ENCODE results near the gene RRM2.

Gene RRM2

DNA sequence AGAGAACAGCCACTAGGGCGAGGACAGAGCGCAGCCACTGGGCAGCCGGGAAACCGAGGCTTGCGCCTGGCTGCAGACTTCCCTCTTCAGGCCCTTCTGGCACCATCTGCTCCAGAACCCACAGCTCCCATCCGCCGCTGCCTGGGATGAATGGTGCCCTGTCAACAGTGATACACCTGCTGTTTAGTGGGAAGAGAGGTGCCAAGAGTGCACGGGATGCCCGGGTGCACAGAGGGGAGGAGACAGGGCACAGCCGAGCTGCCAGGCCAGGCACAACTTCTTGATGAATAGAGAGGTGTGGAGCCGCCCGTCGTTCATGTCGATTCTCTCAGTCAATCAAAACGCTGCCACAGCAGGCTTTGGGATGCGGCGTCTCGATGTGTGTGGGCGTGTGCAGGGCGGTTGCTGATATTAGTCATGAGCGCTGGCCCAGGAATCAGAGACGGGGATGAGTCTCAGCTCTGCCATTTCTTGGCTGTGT is 39.5 kb downstream of the RRM2 start:
- no peak for TF ChIP-seq ZNF274 (IDR thresholded peaks at IDR 0.05; ENCODE audit: low read depth, low read length)

DNA sequence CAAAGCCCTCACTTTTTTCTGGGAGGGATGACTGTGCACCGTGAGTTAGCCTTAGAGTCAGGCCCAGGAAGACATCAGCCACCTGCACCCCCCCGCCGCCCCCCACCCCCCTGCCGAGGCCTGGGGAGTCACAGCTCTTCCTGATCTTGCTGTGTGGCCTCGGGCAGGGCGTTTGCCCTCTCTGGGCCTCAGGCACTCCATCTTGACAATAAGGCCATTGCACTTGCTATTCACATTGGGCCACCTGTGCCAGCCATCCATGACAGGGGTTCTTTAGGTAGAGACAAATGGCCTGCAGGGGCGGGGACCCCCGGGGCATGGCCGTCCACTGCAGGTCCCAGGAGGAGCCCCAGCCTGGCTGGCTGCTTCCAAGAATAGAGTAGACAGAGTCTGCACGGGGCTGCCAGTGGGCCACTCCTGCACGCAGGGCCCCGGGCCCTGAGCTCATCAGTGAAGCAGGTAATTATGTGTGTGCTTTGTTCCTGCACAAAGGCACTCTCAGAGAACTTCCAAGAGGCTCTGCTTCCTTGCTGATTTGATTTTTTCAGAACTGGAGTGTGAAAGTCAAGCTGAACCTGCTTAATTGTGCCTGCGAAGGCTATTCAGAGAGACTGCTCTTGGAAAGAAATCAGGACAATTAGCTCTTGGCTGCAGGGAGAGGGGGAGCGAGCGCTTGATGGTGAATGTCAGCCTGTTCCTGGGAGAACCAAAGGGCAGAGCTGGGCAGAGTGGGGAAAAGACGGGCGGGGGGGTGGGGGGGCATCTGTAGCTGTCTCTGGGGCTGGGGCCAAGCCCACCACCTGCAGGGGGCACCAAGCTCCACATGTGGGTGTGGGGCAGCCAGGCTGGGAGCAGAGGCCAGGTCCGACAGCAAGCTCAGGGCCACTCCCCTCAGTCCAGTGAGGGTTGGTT is 40.3 kb downstream of the RRM2 start:
- no peak overlapping the region for H3K4me3 ChIP-seq (ENCODE audit: low read length)
- no peak for TF ChIP-seq ZNF274 (IDR thresholded peaks at IDR 0.05; ENCODE audit: low read depth, low read length)

More for the DNA sequence above, 39.5 kb downstream of the RRM2 start:
- H3K4me3 ChIP-seq (ENCODE audit: low read length), result no peak overlapping the region

DNA sequence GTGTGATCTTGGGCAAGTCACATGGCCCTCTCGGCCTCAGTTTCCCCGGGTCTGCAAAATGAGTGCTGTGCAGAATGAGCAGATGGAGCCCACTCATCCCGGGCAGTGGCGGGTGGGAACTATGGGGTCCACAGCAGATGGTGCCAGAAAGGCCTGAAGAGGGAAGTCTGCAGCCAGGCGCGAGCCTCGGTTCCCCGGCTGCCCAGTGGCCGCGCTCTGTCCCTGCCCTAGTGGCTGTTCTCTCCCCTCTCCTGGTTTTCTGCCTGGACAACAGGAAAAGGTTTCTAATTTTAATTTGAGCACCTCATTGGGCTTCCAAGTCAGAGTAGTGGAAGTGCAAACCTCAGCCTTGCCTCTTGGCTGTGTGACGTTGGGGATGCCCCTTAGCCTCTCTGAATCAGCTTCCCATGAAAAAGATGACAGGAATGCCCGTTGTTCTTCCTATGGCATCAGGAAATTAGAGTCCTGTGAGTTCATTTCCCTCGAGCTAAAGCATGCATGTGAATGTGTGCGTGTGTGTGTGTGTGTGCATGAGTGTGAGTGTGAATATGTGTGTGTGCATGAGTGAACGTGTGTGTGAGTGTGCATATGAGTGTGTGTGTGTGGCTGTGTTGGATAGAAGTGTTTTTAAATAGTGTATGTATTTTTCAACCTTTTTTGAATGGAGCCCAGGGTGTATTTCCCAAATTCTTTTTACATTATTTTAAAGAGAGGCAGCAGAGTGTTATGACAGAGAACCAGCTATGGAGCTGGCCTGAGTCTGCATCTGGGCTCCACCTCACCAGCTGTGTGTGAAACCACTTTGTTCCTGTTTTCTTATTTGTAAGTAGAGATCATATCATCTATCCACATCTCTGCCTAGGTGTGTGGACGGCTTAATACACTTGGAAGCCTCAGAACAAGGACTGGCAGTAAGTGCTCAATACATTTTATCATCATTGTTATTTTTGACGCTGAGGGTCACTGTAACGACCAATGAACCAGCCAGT is 41.3 kb downstream of the RRM2 start:
- TF ChIP-seq ZNF274 (IDR thresholded peaks at IDR 0.05; ENCODE audit: low read depth, low read length), result no peak
- no peak overlapping the region for H3K4me3 ChIP-seq (ENCODE audit: low read length)

DNA sequence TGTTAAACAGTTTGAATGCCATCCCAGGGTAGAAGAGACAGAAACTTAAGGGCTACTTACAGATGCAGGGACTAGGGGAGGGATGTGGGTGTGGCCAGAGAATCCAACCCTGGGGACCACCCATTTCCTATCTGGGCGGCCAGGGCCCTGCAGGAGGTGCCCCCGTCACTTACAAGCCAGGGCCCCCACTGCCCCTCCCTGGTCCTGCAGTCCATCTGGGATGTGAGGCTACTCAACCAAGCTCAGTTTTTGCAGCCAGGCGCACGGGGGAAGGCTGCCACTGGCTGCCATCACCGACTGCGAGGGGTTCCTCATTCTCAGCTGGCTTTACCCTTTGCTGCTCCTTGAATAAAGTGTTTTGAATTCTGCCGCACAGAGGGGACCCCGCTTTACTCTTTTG is 42.1 kb downstream of the RRM2 start:
- H3K4me3 ChIP-seq (ENCODE audit: low read length), result no peak overlapping the region
- no peak for TF ChIP-seq ZNF274 (IDR thresholded peaks at IDR 0.05; ENCODE audit: low read depth, low read length)

DNA sequence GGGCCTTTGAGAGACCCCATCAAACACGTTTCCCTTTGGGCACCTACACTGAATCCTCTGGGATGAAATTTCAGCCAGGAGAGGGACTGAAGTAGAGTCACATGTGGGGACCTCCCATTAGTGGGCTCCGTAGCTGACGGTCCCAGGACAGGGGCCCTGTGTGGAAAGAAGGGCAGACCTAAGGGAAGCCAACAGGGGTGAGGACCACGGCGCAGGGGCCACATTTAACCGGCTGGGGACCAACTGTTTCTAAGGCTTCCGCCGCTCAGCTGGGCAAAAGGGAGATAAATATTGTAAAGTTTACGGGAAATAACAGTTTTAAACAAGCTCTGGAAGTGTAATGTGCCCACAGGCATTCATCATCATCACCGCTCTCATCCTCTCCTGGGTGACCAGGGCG is 42.7 kb downstream of the RRM2 start:
- no peak overlapping the region for H3K4me3 ChIP-seq (ENCODE audit: low read length)
- TF ChIP-seq ZNF274 (IDR thresholded peaks at IDR 0.05; ENCODE audit: low read depth, low read length), result no peak

DNA sequence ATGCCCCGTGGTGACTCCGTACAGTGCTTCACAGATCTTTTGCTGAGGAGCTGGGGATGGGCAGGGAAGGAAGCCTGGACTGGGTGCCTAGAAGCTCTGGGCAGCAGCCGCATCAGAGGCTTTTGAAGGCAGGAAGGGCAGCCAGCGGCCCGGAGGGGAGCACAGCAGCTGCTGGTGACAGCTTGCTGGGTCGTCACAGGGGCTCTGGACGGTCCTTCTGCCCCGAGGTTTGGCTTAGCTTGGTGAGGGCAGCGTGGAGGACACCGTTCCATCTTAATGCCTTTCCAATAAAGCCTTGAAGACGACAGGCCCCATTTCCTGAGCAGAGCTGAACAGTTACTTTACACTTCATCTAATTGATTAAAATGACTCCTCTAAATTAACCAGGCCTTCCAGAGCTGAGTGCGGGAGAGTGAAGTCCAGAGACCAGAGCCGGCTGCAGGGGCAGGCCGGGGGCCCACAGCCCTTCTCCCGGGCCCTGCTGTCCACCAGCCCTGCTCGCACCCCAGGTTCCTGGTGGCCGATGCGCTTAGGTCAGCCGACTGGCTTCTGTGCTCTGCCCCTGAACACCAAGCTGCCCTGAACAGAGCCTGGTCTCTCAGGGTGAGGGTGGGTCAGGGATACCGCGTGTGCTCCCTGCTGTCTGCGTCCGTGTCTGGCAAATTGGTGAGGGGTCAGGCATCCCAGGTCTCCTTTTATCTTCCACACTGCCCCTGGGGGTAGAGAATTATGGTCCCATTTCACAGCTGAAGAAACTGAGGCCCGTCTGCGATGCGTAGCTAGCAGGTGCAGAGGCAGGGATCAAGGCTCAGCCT is 43.5 kb downstream of the RRM2 start:
- no peak overlapping the region for H3K4me3 ChIP-seq (ENCODE audit: low read length)
- no peak for TF ChIP-seq ZNF274 (IDR thresholded peaks at IDR 0.05; ENCODE audit: low read depth, low read length)

DNA sequence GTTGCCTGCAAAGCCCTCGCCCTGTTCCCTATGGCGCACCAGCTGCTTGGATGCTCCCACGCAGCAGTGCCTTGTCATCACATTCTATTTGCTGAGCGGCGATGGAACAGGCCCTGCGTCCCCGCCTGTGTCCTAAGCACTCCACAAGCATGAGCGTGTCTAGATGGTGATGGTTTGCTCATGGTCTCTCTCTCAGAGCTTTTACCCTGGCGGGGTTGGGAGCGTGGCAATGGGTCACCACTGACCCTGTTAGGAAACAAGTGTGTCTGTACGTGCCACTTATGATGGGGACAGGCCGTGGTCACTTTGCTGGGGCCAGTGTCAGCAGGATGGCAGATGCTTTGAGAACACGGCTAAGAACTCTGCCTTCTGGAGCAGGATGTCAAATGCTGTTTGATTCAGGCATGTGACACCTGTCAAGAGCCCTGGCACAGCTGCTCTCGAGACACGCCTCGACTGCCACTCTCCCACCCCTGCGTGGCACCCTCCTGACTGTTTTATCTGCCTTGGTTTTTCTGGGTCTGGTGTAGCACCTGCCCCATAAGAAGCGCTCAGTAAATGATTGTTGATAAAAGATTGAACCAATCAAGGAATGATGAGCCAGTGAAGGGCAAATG is 44.2 kb downstream of the RRM2 start:
- no peak overlapping the region for H3K4me3 ChIP-seq (ENCODE audit: low read length)
- no peak for TF ChIP-seq ZNF274 (IDR thresholded peaks at IDR 0.05; ENCODE audit: low read depth, low read length)

DNA sequence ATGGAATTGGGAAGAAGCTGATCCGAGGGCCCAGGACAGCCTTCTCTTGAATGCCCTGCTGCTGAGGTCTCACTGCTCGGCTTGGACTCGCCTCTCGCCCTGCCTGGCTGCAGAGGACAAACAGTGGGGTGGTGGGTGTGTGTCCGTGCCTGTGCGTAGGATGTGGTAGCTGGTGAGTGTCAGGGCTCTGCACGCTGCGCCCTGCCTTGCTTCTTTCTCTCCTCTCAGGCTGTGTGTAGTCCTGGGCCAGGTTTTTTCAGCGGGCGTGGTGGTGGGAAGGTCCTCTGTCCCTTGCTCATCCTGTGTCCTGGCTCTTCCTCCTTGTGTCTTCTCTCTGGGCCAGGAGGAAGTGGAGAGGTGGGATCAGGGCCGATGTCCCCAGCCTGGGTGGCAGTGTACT is 44.8 kb downstream of the RRM2 start:
- no peak for TF ChIP-seq ZNF274 (IDR thresholded peaks at IDR 0.05; ENCODE audit: low read depth, low read length)
- no peak overlapping the region for H3K4me3 ChIP-seq (ENCODE audit: low read length)

DNA sequence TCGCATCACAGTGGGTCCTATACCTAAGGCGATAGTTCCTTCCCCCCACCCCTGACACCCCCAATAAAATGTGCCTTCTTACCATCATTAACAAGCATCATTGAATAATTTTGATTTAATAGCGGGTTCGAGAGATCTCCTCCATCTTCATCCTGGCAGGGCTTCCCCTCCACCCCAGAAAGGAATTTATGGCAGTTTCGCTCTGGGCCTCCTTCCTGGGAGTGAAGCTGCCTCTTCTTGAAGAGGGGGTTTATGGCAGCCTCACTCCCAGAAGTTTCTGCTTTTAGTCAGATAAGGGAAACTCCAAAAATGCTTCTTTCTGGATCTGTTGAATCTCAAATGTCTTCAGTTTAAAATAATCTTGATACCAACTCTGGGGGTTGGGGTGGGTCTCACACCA is 45.7 kb downstream of the RRM2 start:
- TF ChIP-seq ZNF274 (IDR thresholded peaks at IDR 0.05; ENCODE audit: low read depth, low read length), result no peak

DNA sequence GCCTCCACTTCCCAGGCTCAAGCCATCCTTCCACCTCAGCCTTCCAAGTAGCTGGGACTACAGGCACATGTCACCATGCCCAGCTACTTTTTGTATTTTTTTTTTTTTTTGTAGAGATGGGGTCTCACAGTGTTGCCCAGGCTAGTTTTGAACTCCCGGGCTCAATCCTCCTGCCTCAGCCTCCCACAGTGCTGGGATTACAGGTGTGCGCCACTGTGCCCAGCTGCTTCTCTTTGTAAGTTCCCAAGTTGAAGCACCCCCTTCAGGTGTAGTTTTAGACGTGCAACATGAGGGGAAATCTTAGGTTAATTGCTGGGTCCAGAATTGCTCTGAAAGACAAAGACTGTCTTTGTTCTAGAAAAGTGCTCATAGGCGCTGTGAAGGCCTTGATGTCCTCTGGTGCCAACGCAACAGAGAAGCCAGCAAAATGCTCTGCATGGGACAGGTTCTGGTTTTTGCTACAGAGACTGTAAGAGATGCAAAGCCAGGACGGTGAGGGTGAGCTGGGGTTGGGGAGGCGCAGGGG is 46.6 kb downstream of the RRM2 start:
- no peak overlapping the region for H3K4me3 ChIP-seq (ENCODE audit: low read length)

More for the DNA sequence above, 45.7 kb downstream of the RRM2 start:
- no peak overlapping the region for H3K4me3 ChIP-seq (ENCODE audit: low read length)

DNA sequence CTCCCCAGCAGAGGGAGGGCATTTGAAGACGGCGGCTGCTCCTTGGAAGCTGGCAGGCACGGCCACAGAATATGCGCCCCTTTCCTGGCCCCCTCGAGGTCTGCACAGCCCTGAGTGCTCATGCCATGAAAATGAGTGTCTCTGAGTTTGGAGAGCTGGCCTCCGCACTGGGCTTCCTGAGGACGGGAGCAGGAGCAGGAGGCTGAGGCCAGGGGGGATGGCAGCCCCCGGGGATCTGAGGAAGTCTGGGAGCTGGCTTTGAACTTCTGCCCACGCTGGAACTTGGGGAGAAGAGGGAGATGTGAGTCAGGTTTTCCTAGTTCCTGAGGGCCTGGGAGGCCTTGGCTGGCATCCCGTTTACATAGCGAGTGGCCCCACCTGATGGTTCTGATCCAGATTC is 47.0 kb downstream of the RRM2 start:
- H3K4me3 ChIP-seq (ENCODE audit: low read length), result no peak overlapping the region
- TF ChIP-seq ZNF274 (IDR thresholded peaks at IDR 0.05; ENCODE audit: low read depth, low read length), result no peak

More for the DNA sequence above, 46.6 kb downstream of the RRM2 start:
- TF ChIP-seq ZNF274 (IDR thresholded peaks at IDR 0.05; ENCODE audit: low read depth, low read length), result no peak

DNA sequence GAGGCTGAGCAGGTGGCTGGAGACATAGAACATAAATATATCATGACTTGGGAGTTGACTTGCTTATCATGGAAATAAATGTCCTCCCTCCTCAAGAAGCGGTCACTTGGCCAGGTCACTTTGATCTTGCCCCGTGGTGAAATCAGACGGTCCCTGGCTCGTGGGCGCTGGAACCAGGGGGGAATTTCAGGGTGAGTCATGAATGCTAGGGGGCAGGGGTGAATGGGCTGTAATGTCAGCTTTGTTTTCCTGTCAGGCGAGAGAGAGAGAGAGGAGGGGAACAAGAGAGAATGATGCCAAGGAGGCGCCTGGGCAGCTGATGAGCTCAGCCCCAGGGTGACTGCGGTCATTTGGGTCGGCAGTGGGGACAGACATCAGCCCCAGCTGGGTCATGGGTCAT is 47.7 kb downstream of the RRM2 start:
- TF ChIP-seq ZNF274 (IDR thresholded peaks at IDR 0.05; ENCODE audit: low read depth, low read length), result no peak
- no peak overlapping the region for H3K4me3 ChIP-seq (ENCODE audit: low read length)

Measured in GM08714 (cell line).